NK-92 treated with Interleukin-12 subunit alpha and Interleukin-12 subunit beta, amount 100 ng/mL, for 24 hours (cell line): ENCODE data around the gene LDLRAD3.
"Not testable (repeated sequence)": the region's sequence is repeated elsewhere in the genome, so short reads cannot be mapped to it uniquely, and the experiment has no call there.

Experiments
- DNase-seq: peaks from one replicate; lab custom pipeline; 2025; lab: John Stamatoyannopoulos, UW

LDLRAD3 gene

DNA sequence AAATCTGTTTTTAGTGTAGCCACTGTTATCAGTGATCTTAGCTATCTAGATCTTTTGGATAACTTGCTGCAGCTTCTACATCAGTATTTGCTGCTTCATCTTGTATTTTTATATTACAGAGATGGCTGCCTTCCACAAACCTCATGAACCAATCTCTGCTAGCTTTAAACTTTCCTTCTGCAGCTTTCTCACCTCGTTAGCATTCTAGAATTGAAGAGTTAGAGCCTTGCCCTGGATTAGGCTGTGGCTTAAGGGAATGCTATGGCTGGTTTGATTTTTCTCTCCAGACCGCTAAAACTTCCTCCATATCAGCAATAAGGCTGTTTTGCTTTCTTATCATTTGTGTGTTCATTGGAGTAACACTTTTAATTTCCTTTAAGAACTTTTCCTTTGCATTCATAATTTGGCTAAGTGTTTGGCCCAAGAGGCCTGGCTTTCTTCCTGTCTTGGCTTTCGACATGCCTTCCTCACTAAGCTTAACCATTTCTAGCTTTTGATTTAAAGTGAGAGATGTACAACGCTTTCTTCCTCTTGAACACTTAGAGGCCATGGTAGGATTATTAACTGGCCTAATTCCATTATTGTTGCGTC is 51.9 kb downstream of the LDLRAD3 start:
- no peak for DNase-seq

GRCh38 chr11:35997902-35998520 is 54.1 kb downstream of the LDLRAD3 start:
- DNase-seq, result no peak

- DNase-seq, result no peak
These were observed 54.8 kb downstream of the LDLRAD3 start for GRCh38 chr11:35998634-35999033.

GRCh38 chr11:36000616-36001190 is 56.8 kb downstream of the LDLRAD3 start:
- no peak for DNase-seq

DNA sequence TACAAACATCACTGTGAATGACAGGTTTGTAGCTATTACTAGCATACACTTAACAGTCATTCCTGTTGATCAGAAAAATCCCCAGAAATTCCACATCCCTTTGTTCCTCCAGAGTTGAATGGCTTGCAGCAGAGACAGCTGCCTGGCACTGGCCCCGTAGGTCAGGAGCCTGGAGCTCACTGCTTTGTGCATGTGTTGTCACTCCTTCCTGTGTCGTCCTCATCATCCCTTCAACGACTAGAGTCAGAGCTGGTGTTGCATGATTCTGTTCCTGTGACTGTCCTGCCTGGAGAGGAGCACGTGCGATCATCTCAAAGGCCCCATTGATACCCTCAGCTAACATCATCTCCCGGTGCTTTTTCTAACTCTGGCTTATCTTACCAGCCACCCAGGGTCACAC is 58.3 kb downstream of the LDLRAD3 start:
- DNase-seq, result no peak

DNA sequence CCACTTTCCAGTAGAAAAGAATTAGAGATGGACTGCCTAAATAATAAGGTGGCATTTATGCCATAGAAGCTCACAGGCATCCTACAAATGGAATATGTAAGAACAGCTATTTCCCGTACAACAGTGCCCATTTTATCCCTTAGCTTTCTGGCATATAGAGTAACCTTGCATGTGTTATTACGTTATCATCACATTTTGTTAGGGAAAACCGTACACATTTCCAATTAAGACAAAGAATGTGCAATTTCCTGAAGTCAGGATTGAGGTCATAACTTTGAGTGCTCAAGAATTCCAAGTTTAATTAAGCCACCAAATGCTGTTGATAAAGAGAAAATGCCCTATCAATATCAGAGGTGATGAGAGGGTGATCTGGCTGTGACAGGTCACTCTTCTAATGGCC is 58.9 kb downstream of the LDLRAD3 start:
- DNase-seq, result no peak

DNA sequence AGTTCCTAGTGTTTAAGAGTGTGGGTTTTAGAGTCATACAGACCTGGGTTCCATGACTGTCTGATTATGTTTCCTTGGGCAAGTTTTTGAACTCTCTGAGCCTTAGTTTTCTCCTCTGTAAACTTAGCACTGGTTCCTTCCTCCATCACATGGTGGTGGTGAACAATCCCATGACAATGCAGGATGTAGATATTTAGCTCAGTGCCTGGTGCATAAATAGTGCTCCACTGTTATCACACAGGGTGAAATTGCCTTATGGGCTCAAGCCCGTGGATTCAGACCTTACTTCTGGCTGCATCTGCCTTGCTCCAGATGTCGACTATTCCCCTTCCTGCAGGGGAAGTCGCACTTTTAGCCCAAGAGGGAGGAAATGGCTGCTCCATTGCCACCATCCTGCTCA is 62.7 kb downstream of the LDLRAD3 start:
- no peak for DNase-seq

GRCh38 chr11:36007127-36007655 is 63.3 kb downstream of the LDLRAD3 start:
- DNase-seq, result no peak

DNA sequence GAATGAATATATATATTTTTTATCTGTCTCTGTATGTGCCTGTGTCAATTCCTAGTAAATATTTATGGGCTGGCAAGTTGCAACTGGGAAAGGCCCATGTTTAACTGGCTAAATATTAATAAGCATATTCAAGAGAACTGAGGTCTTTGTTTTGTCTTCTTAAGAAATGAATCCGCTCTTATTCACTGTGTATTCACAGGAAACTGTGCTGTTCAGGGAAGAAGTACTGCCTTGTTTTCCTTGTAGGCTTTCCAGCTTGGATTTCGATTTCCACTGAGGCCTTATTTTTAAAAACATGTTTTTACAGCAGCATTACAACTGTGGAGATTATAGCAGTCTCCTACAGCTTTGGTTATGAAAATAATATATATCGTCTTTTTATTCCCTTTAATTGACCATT is 64.7 kb downstream of the LDLRAD3 start:
- DNase-seq, result no peak

GRCh38 chr11:36009473-36009872 is 65.6 kb downstream of the LDLRAD3 start:
- no peak for DNase-seq

GRCh38 chr11:36010010-36010740 is 66.3 kb downstream of the LDLRAD3 start:
- DNase-seq, result no peak

GRCh38 chr11:36011574-36011973 is 67.7 kb downstream of the LDLRAD3 start:
- DNase-seq, result no peak

DNA sequence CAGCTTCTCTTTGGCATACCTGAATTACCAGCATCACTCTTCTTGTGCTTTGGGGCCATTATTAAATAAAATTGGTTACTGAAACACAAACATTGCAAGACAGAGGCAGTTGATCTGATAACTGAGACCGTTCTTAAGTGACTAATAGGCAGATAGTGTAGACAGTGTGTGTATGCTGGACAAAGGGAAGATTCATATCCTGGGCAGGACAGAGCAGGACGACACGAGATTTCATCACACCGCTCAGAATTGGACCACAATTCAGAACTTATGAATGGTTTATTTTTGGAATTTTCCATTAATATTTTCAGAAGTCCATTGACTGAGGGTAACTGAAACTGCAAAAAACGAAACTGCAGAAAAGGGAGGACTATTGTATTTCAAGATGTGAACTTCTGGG is 68.6 kb downstream of the LDLRAD3 start:
- DNase-seq, result no peak

- no peak for DNase-seq
These were observed 69.1 kb downstream of the LDLRAD3 start for GRCh38 chr11:36012979-36013378.

DNA sequence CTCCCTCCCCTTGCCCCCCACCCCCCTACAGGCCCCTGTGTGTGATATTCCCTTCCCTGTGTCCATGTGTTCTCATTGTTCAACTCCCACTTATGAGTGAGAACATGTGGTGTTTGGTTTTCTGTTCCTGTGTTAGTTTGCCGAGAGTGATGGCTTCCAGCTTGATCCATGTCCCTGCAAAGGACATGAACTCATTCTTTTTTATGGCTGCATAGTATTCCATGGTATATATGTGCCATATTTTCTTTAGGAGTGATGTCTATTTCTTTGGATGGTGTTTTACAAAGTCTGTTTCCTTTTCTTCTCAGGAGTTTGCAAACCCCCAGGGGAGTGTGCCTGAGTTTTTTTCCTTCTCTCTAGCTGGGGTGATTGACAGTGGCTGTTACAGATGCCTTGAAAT is 69.6 kb downstream of the LDLRAD3 start:
- DNase-seq, result not testable (repeated sequence)

- no peak for DNase-seq
These were observed 70.4 kb downstream of the LDLRAD3 start for GRCh38 chr11:36013950-36014897.

DNA sequence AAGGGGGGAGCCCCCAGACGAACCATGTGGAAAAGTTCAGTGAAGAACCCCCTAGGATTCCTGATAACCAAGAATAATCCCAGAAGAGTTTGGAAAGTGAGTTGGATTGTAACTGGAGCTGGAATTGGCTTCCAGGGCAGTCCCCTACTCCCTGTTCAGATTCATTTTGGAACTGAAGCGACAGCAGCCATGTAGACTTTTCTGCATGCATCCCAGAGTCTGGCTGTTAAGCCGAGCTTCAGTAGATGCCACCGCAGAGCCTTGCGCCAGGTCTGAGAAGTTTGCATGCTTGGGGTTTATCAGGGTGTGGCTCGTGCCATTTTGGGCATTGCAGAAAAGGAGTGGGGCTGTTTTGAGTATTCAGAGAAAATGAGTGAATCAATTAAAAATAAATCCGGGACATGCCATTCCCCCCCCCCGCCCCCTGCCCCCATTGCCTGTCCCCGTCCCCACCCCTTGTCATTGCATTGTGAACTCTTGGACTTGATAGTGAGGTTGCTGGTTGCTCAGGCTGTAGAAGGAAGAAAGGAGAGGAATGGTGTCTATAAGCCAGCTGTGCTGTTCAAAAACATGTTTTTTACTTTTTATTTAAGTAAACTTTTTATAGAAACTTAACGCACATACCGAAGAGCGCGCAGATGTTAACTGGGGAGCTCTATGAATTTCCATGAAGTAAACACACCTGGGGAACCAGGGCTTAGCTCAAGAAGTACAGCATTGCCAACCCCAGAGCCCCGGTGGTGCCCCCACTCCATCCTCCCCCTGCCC is 71.2 kb downstream of the LDLRAD3 start:
- DNase-seq, result no peak

- no peak for DNase-seq
These were observed 71.9 kb downstream of the LDLRAD3 start for GRCh38 chr11:36015799-36016198.

GRCh38 chr11:36016263-36016662 is 72.4 kb downstream of the LDLRAD3 start:
- DNase-seq, result no peak

GRCh38 chr11:36016709-36017108 is 72.8 kb downstream of the LDLRAD3 start:
- no peak for DNase-seq

DNA sequence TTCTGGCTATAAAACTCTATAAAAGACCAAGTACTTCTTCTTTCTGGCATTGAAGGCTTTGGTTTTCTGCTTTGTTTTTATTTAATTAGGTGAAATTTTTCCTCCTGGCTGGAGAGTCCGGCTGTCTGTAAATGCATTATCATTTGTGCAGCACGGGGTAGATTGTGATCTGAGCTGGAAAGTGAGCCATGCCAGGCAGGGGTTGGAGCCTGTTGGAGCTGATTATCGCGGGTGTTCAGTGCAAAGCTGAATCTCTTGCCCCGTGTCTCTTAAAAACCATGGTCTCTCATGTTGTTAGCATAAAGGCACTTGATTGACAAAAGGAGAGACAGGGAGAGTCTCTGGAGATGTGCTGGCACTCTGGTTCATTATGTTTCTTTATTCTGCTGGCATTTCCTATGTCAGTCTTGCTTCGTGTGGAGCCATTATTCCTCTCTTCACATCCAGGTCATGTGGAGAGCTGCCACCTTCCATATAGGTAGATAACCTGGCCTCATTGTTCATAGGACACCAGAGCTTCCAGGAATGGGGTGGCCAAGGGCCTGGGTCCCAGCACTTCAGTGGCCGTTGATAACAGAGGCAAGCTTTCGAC is 75.2 kb downstream of the LDLRAD3 start:
- no peak for DNase-seq
